UCSD-AML1 (cell line): ENCODE data around the gene MBTD1.
"Not testable (repeated sequence)": the region's sequence is repeated elsewhere in the genome, so short reads cannot be mapped to it uniquely, and the experiment has no call there.

Experiments used
- DNase-seq: peaks from one replicate; lab custom pipeline; 2025; ENCODE audit not compliant: unreplicated experiment; lab: John Stamatoyannopoulos, UW

The MBTD1 gene

GRCh38 chr17:51191895-51192294, 68.0 kb downstream of the MBTD1 start:
- DNase-seq, result no peak

- DNase-seq, result no peak
These were observed 70.2 kb downstream of the MBTD1 start for GRCh38 chr17:51189628-51190027.

- DNase-seq, result no peak
These were observed 70.7 kb downstream of the MBTD1 start for GRCh38 chr17:51189162-51189561.

DNA sequence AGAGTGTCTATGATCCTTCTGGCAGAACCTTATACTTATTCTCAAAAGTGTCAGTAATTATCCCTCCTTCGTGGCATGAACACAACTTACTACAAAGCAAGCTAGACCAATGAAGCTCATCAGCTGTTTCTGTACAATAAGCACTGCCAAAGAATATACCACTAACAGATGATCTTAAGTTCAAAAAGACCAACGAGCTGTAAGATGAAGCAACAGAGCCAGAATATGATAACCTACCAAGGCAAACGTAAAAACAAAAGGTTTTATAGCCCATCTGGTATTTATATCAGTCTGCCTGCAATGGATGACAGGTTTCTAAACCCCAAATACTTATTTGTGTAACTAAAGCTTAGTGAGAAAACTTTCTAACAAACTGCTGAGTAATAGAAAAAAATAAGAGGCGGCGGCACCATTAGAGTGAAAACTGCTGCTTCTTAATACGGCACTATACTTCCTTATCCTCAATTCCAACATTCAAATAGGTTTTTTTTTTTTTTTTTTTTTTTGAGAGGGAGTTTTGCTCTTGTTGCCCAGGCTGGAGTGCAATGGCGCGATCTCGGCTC, 71.5 kb downstream of the MBTD1 start:
- DNase-seq, result no peak

- DNase-seq, result no peak
These were observed 74.0 kb downstream of the MBTD1 start for GRCh38 chr17:51185763-51186332.

DNA sequence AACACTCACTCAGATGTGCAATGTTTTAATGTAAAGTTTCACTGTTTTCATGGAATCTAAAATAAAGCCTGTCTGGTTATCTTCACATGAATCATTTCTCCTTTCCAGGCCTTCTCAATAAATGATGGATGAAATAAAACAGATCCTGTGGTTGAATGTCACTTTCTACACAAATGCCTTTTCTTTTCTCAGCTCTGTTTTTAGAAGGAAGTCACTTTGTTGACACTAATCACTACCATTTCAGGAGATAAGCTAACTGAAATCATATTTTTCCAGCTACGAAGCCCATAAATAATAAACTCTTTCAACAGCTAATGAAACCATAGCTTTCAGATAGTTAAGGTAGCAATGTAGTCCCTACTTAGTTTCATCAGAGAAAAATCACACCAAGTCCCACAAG, 75.7 kb downstream of the MBTD1 start:
- no peak for DNase-seq

DNA sequence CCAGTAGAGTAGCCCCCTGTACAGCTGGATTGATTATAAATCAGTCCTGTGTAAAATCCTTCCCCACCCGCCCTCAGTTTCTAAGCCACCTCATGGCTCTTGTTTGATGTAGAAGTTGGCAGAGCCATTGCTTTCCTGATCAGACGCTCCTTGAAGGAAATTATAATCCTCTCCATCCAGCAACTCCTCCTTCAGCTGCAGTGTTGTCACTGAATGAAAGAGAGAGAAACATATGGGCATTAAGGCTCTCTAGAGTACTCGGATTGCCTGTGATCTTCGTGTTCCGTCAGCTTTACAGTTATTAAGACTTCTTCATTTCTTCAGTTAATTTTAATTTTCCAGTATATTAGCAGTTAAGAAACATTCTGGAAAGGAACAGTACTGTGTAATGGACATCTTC, 79.4 kb downstream of the MBTD1 start:
- no peak for DNase-seq

DNA sequence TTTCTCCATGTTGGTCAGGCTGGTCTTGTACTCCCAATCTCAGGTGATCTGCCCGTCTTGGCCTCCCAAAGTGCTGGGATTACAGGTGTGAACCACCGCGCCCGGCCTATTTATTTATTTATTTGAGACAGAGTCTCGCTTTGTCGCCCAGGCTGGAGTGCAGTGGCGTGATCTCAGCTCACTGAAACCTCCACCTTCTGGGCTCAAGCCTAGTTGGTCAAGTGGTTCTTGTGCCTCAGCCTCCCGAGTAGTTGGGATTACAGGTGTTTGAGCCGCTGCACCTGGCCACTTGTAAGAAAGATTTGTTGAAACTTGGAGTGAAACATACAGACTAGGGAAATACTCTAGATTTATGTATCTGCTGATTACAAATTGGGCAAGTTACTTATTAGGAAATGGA, 87.8 kb downstream of the MBTD1 start:
- not testable (repeated sequence) for DNase-seq

DNA sequence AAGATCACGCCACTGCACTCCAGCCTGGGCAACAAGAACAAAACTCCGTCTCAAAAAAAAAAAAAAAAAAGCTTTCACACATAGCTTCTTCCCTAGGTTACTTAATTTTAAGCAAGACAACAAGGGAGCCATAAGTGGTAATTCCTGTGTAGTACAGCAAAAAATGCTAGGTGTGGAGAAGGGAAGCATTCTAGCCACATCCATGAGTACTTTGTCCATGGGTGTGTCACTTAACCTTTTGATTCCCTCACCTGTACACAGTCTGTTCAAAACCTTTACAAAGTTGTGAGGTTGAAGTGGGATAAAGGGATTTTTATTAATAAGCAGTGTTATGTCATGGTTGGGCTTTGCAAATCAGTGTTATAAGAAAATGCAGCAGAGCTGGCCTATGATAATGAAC, 89.1 kb downstream of the MBTD1 start:
- DNase-seq, result no peak

DNA sequence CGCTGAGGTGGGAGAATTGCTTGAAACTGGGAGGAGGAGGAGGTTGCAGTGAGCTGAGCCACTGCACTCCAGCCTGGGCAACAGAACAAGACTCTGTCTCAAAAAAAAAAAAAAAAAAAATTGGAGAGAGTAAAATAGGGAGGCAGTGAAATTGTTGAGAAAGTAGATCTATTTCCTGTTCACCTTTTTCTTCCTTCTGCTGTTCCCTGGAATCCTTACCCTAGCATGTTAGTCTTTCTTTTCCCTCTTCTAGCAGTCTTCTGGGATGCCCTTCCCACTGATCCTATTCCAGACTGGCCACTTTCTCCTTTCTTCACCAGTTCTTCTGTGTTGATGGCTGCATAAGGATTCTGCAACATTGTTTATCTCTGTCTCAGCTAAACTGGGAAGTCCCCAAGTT, 90.5 kb downstream of the MBTD1 start:
- DNase-seq, result no peak

GRCh38 chr17:51166987-51167931, 92.6 kb downstream of the MBTD1 start:
- peak; percentile 80 for DNase-seq

DNA sequence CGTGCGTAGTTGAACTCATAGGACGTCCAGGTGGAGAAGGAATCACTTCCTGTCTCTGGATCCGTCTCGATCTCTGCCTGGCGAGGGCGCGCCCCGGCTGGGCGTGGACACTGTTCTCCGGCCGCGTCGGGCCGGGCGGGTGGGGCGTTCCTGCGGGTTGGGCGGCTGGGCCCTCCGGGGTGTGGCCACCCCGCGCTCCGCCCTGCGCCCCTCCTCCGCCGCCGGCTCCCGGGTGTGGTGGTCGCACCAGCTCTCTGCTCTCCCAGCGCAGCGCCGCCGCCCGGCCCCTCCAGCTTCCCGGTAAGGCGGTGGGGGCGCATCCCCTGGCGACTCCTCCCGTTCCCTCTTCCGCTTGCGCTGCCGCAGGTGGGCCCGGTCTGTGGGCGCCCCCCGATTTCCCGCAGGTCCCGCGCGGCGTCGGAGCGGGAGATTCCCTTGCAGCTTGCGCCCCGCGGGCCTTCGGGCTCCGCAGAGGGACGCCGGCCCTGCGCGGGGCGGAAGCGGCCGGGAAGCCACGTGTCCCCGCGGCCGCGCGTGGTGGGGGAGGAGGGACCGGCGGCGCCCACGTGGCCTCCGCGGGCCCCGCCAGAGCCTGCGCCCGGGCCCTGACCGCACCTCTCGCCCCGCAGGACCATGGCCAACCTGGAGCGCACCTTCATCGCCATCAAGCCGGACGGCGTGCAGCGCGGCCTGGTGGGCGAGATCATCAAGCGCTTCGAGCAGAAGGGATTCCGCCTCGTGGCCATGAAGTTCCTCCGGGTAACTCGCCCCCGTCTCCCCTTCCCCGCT, 93.5 kb downstream of the MBTD1 start, which contains the start of gene NME2:
NME2 (plus strand) TSS at position 214 of the 789 bp plus-strand sequence; CDS start at position 634, 420 bp downstream.
- DNase-seq, result peak; percentile 88

DNA sequence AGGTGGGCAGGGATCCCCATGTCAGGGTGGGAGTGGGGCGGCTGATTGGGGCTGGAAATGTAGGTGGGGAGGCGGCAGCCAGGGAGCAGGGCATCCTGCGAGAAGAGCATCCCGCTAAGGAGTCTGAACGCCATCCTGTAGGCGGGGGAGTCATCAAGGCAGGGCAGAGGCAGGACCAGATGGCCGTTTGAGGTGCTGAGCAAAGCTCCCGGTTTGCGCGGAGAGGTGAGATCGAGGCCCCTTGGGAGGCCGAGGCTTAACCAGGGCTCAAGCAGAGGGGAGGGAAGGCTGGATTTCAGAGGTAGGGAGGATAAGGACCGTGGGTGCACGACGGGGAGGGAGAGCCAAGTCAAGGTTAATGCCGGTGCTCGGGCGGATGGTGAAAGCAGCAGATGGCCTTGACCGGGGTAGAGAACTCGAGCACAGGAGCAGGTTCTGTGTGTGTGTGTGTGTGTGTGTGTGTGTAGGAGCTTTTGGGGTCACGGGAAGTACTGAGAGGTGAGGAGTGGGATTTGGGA, 94.1 kb downstream of the MBTD1 start:
- no peak for DNase-seq

GRCh38 chr17:51164911-51165679, 94.8 kb downstream of the MBTD1 start:
- DNase-seq, result no peak

DNA sequence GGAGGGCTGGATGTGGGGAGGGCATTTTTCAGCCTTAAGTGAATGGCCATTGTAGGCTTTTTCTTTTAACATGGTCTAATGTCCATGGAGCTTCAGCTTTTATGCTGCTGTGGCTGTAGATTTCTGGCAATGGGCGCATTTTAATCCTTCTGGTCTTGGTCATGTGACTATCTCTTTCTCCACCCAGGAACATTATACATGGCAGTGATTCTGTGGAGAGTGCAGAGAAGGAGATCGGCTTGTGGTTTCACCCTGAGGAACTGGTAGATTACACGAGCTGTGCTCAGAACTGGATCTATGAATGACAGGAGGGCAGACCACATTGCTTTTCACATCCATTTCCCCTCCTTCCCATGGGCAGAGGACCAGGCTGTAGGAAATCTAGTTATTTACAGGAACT, 98.3 kb downstream of the MBTD1 start:
- no peak for DNase-seq

- no peak for DNase-seq
These were observed 100.2 kb downstream of the MBTD1 start for GRCh38 chr17:51159604-51160003.

- DNase-seq, result no peak
These were observed 104.4 kb downstream of the MBTD1 start for GRCh38 chr17:51155416-51155815.

- no peak for DNase-seq
These were observed 105.7 kb downstream of the MBTD1 start for GRCh38 chr17:51154176-51154575.

DNA sequence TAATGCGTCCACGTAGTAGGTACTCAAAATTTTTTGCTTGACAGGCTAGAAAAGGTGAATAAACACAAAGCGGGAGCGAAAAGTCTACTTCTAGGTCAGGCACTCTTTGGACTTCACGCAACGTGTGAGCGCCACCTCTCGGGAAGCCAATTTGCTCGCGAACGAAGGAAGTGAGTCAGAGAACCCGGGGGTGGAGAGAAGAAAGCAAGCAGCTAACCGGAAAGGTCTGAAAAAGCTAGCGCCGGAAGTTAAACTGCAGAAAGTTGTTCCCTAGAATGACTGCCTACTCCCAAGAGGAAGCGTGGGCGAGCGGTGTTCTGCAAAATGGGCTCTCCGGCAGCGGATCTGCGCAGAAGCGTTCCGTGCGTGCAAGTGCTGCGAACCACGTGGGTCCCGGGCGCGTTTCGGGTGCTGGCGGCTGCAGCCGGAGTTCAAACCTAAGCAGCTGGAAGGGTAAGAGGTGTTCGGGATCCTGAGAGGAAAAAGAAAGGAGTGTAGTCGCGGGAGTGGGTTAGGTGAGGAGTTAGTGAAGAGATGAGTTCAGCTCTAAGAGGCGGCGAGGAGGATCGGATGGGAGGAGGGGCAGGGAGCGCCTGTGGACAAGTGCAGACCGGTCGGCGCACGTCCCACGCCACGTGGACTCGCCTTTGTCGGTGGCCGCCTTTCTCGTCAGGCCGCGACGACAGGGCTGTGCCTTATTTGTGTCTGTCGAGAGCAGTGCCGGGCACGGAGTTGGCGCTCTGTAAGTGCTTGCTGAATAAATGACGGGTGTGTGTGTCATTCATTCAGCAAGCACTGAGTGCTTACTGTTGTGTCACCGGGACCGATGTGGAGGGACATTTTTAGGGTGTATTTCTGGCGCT, 106.4 kb downstream of the MBTD1 start, which contains the start of gene NME1:
NME1 (plus strand) TSS at position 350 of the 863 bp plus-strand sequence. CDS start 2,096 bp downstream, outside the sequence.
- DNase-seq, result peak; percentile 96
